DOHH2 (cell line): ENCODE results near the gene TVP23A.

Source experiments
- CTCF ChIP-seq: fragments of 200-600 bp; sonication (generic); IDR thresholded peaks from one replicate; pipeline ENCODE4 v1.5.1; 2014; ENCODE audit warnings: antibody characterized with exemption, mild to moderate bottlenecking, low read depth, low read length; ENCODE audit not compliant: poor library complexity, severe bottlenecking
- EZH2phosphoT487 ChIP-seq: fragments of 200-600 bp; sonication (generic); IDR thresholded peaks from 2 replicates; pipeline ENCODE4 v1.6.1; 2017; ENCODE audit warnings: borderline replicate concordance, mild to moderate bottlenecking, antibody characterized with exemption, low read length, moderate library complexity, mixed read lengths

- TF ChIP-seq CTCF (no peak), EZH2phosphoT487 (no peak)
These were observed 64.9 kb downstream of the TVP23A start for GRCh38 chr16:10753670-10754069.
